ENCODE data around the gene PPP1R15A.

DNA sequence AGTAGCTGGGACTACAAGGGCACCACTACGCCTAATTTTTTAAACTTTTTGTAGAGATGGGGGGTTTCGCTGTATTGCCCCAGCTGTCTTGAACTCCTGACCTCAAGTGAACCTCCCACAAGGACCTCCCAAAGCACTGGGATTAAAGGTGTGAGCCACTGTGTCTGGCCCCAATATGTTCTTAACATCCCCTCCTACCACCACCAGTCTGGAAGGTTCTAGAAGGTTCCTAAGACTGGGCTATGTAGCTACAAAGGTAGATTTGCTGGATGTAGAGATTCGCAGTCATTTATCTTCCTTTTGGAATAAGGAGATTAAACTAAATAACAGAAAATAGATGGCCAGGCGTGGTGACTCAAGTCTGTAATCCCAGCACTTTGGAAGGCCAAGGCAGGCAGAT is 41.3 kb upstream of the PPP1R15A start:
- TF ChIP-seq POLR2AphosphoS5 (IDR thresholded peaks at IDR 0.05; ENCODE audit: low read depth, low read length) (no peak), POLR2A (IDR thresholded peaks at IDR 0.05; ENCODE audit: low read depth, low read length) (no peak), TAF1 (IDR thresholded peaks at IDR 0.05; ENCODE audit: low read depth, low read length) (no peak), SPI1 (IDR thresholded peaks at IDR 0.05; ENCODE audit: low read depth, low read length) (no peak), POU2F2 (IDR thresholded peaks at IDR 0.05; ENCODE audit: low read depth, low read length) (no peak), PAX5 (IDR thresholded peaks at IDR 0.05; ENCODE audit: insufficient read depth, low read length, severe bottlenecking) (no peak)
